ENCODE results near the gene MEI1. TPM values are rescaled to one million over a fixed set of nuclear protein-coding genes. Genes with fewer than 3 reads are reported as not detected.
A peak's percentile ranks its signal among the peaks of the same experiment; 100 is the strongest.

MEI1 gene
- total RNA-seq, 6 donors from 2014 or later, result 0.89 to 20.7 (median 5.7) TPM

DNA sequence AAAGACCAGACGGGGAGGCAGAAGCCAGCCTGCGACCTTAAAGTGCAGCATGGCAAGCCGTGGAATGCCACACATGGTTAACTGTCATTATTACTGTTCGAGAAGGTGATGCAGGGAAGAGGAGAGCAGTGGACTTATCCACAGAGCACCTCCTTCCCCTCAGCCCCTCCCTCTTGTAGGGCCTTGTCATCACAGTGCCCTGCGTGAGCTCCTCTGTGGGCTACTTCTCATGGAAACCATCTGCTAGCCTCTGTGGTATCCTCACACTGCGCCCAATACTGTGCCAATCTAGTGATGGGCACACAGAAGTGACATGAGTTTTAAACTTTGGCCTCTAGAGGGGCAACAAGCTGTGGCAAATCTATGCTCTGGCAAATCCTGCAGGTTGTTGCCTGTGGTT is 83.0 kb downstream of the MEI1 start:
- no peak for TF ChIP-seq POLR2A (IDR thresholded peaks at IDR 0.05)
- no peak for TF ChIP-seq EP300 (IDR thresholded peaks at IDR 0.05)
- TF ChIP-seq, protein P1, sequence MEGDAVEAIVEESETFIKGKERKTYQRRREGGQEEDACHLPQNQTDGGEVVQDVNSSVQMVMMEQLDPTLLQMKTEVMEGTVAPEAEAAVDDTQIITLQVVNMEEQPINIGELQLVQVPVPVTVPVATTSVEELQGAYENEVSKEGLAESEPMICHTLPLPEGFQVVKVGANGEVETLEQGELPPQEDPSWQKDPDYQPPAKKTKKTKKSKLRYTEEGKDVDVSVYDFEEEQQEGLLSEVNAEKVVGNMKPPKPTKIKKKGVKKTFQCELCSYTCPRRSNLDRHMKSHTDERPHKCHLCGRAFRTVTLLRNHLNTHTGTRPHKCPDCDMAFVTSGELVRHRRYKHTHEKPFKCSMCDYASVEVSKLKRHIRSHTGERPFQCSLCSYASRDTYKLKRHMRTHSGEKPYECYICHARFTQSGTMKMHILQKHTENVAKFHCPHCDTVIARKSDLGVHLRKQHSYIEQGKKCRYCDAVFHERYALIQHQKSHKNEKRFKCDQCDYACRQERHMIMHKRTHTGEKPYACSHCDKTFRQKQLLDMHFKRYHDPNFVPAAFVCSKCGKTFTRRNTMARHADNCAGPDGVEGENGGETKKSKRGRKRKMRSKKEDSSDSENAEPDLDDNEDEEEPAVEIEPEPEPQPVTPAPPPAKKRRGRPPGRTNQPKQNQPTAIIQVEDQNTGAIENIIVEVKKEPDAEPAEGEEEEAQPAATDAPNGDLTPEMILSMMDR (IDR thresholded peaks at IDR 0.05), result no peak
- TF ChIP-seq POLR2AphosphoS5 (IDR thresholded peaks at IDR 0.05), result no peak
- H3K4me3 ChIP-seq, result peak overlapping the region in 1 of 4 donors; percentile 27
- no peaks in the 10 kb centered on the region for H3K9me3 ChIP-seq
- DNase-seq (no peak), ATAC-seq (ENCODE audit: low FRiP score in 2 of 2) (no peak)
- peaks cover 5 to 14% (median 8%) of the 10 kb centered on the region in 4 donors for H3K4me1 ChIP-seq
- 77 to 90% methylated on average over 6 of the region's 6 CpGs for WGBS, 2 donors
- H3K27me3 ChIP-seq, result no peaks in the 10 kb centered on the region
- H3K36me3 ChIP-seq, result no peaks in the 10 kb centered on the region
- peak overlapping the region in 2 of 4 donors; percentile 30 to 65 for H3K27ac ChIP-seq

DNA sequence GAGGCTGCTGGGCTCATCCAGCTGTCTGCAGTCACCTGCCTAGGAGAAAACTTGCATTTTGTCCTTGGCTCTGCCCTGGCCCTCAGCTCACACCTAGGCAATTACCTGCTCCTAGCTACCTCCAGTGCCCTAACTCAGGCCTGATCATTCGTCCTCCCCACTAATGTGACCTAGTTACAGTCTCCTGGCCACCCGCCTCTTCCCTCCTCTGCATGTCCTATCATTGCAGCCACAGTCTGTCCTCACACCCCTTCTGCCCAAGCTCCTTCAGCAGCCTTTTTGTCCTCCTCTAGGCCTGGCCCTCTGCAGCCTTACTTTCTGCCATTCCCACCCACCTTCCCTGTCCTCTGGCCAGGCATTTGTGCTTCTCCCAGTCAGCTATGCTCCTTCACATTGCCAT is 83.4 kb downstream of the MEI1 start:
- Histone ChIP-seq H3K36me3 (no peaks in the 10 kb centered on the region), H3K27ac (peak overlapping the region in 1 of 4 donors; percentile 30), H3K4me3 (no peak overlapping the region), H3K27me3 (no peaks in the 10 kb centered on the region), H3K9me3 (no peaks in the 10 kb centered on the region), H3K4me1 (peaks cover 5 to 14% (median 8%) of the 10 kb centered on the region in 4 donors)
- DNase-seq (no peak), ATAC-seq (ENCODE audit: low FRiP score in 2 of 2) (no peak)
- WGBS, 2 donors, result 77 to 87% methylated on average over 2 of the region's 2 CpGs
- TF ChIP-seq POLR2A (IDR thresholded peaks at IDR 0.05), result no peak
- TF ChIP-seq POLR2AphosphoS5 (IDR thresholded peaks at IDR 0.05), result no peak
- no peak for TF ChIP-seq EP300 (IDR thresholded peaks at IDR 0.05)
- TF ChIP-seq, protein P1 (IDR thresholded peaks at IDR 0.05), result no peak

DNA sequence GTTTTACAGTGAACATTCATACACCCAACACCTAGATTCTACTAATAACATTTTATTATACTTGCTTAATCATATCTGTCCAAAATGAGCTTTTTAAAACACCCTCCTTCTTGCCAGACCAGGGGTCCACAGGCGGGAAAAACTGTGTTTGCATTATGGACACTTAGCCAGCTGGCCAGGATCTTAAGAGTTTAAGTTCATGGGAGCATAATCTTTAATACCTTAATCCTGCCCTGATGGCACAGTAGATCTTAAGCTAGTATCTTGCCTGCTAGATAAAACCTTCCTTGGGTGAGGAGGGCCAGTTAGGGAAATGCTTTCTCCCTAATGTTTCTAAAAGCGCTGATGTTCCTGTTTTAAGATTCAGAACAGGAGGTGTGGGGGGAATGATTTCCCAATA is 88.0 kb downstream of the MEI1 start:
- 59 to 85% methylated on average over 2 of the region's 2 CpGs for WGBS, 2 donors
- Histone ChIP-seq H3K9me3 (no peaks in the 10 kb centered on the region), H3K4me1 (peaks cover 0 to 3% (median 0%) of the 10 kb centered on the region in 4 donors), H3K27me3 (no peaks in the 10 kb centered on the region), H3K36me3 (no peaks in the 10 kb centered on the region), H3K4me3 (no peak overlapping the region), H3K27ac (no peak overlapping the region)
- DNase-seq (no peak), ATAC-seq (ENCODE audit: low FRiP score in 2 of 2) (no peak)
- TF ChIP-seq POLR2A (IDR thresholded peaks at IDR 0.05) (no peak), POLR2AphosphoS5 (IDR thresholded peaks at IDR 0.05) (no peak), EP300 (IDR thresholded peaks at IDR 0.05) (no peak)
- TF ChIP-seq, protein P1 (IDR thresholded peaks at IDR 0.05), result no peak

DNA sequence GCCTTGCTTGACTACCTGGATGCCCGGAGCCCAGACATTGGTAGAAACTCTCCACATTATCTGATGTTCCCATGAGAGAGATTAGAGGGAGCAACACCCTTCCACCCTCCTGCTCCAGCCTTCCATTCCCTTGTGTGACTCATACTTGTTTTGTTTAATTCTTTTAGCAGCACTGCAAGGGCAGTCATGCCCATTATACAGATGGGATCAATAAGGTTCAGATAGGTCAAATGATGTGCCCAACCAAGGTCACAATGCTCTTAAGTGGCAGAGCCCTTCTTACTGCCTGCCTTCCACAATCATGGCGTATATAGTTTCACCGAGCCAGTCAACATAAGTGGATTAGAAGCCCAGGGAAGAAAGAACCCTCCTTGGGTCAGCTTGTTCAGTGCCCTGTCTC is 94.6 kb downstream of the MEI1 start:
- H3K27me3 ChIP-seq, result no peaks in the 10 kb centered on the region
- TF ChIP-seq POLR2A (IDR thresholded peaks at IDR 0.05) (no peak), POLR2AphosphoS5 (IDR thresholded peaks at IDR 0.05) (no peak), EP300 (IDR thresholded peaks at IDR 0.05) (no peak)
- TF ChIP-seq, protein P1 (IDR thresholded peaks at IDR 0.05), result no peak
- no peak overlapping the region for H3K4me3 ChIP-seq
- ATAC-seq (ENCODE audit: low FRiP score in 2 of 2) (no peak), DNase-seq (no peak)
- WGBS, 2 donors, result 91 to 99% methylated on average over 3 of the region's 3 CpGs
- H3K27ac ChIP-seq, result no peak overlapping the region
- no peaks in the 10 kb centered on the region for H3K36me3 ChIP-seq
- H3K4me1 ChIP-seq, result no peaks in the 10 kb centered on the region
- no peaks in the 10 kb centered on the region for H3K9me3 ChIP-seq

DNA sequence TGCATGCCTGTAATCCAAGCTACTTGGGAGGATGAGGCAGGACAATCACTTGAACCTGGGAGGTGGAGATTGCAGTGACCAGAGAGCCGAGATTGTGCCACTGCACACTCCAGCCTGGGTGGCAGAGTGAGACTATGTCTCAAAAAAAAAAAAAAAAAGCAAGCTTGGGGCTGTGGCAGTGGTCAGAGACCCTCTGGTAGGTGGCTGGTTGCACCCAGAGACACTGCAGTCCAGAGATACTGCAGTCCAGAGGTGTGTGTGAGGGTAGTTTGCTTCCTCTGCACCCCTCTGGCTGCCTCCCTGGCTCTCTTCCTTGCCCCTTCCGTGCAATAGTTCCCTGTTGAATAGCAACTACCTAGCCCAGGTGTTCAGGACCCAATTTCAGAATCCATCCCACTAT is 99.4 kb downstream of the MEI1 start:
- Histone ChIP-seq H3K4me1 (peaks cover 16 to 28% (median 20%) of the 10 kb centered on the region in 4 donors), H3K36me3 (no peaks in the 10 kb centered on the region), H3K4me3 (no peak overlapping the region), H3K27ac (peak overlapping the region in 1 of 4 donors; percentile 89), H3K27me3 (no peaks in the 10 kb centered on the region), H3K9me3 (no peaks in the 10 kb centered on the region)
- WGBS, 2 donors, result 97 to 100% methylated on average over 2 of the region's 2 CpGs
- TF ChIP-seq, protein P1 (IDR thresholded peaks at IDR 0.05), result no peak
- TF ChIP-seq EP300 (IDR thresholded peaks at IDR 0.05) (no peak), POLR2A (IDR thresholded peaks at IDR 0.05) (no peak), POLR2AphosphoS5 (IDR thresholded peaks at IDR 0.05) (no peak)
- DNase-seq (no peak), ATAC-seq (ENCODE audit: low FRiP score in 2 of 2) (no peak)

All from upper lobe of left lung (tissue), 6 donors.